Activated T-cell treated with anti-CD3 and anti-CD28 coated beads for 24 hours (primary cell): ENCODE measurements around the gene ZNF594.
"Not testable (repeated sequence)": the region's sequence is repeated elsewhere in the genome, so short reads cannot be mapped to it uniquely, and the experiment has no call there.

Experiments
- DNase-seq: peaks from one replicate; pipeline ENCODE4 v3.0.0-alpha.2; 2020; ENCODE audit warnings: low read depth

The ZNF594 gene

GRCh38 chr17:5191541-5192417 is at the start of gene ZNF594:
ZNF594 (minus strand) TSS chr17:5191868; CDS start chr17:5184256, 7,612 bp downstream.
- DNase-seq: peak; percentile 96

- not testable (repeated sequence) for DNase-seq
These were observed 48.1 kb upstream of the ZNF594 start for GRCh38 chr17:5239769-5240168.

GRCh38 chr17:5238333-5238732 is 46.7 kb upstream of the ZNF594 start:
- no peak for DNase-seq

- no peak for DNase-seq
These were observed 45.9 kb upstream of the ZNF594 start for GRCh38 chr17:5237541-5238016.

GRCh38 chr17:5236938-5237540 is 45.4 kb upstream of the ZNF594 start:
- DNase-seq: no peak

- no peak for DNase-seq
These were observed 43.2 kb upstream of the ZNF594 start, which contains the start of gene SCIMP for GRCh38 chr17:5234645-5235576. SCIMP (minus strand) TSS chr17:5234860; CDS start chr17:5234755, 105 bp downstream.

- DNase-seq: not testable (repeated sequence)
These were observed 41.8 kb upstream of the ZNF594 start for GRCh38 chr17:5233492-5233891.

- DNase-seq: peak; percentile 10
These were observed 35.5 kb upstream of the ZNF594 start for GRCh38 chr17:5226940-5227878.

- no peak for DNase-seq
These were observed 34.2 kb upstream of the ZNF594 start for GRCh38 chr17:5225668-5226457.

GRCh38 chr17:5221912-5222311 is 30.2 kb upstream of the ZNF594 start:
- DNase-seq: not testable (repeated sequence)

GRCh38 chr17:5220074-5220473 is 28.4 kb upstream of the ZNF594 start:
- DNase-seq: no peak

- DNase-seq: no peak
These were observed 27.9 kb upstream of the ZNF594 start for GRCh38 chr17:5219536-5219935.

GRCh38 chr17:5217562-5217961 is 25.9 kb upstream of the ZNF594 start:
- not testable (repeated sequence) for DNase-seq

GRCh38 chr17:5211458-5211857 is 19.8 kb upstream of the ZNF594 start:
- DNase-seq: no peak

GRCh38 chr17:5210614-5211252 is 19.1 kb upstream of the ZNF594 start:
- no peak for DNase-seq

GRCh38 chr17:5210091-5210490 is 18.4 kb upstream of the ZNF594 start:
- no peak for DNase-seq

- DNase-seq: no peak
These were observed 17.7 kb upstream of the ZNF594 start for GRCh38 chr17:5209396-5209795.

- DNase-seq: no peak
These were observed 12.2 kb upstream of the ZNF594 start for GRCh38 chr17:5203908-5204294.

GRCh38 chr17:5203178-5203907 is 11.7 kb upstream of the ZNF594 start:
- DNase-seq: no peak
